Neural progenitor cell (in vitro differentiated cells): Measurements from ENCODE around the gene LTB. TPM values are rescaled to one million over a fixed set of nuclear protein-coding genes. Genes with fewer than 3 reads are reported as not detected.
A peak's percentile ranks its signal among the peaks of the same experiment; 100 is the strongest.

Experiments used
- DNase-seq: peaks from one replicate; pipeline ENCODE4 v3.0.0-alpha.2; 2016; ENCODE audit warnings: low spot score
- H2AFZ ChIP-seq: fragments of 200-600 bp; sonication (generic); replicated peaks from 2 replicates; pipeline ENCODE4 v1.6.1; 2016; ENCODE audit warnings: antibody characterized with exemption
- H3F3A ChIP-seq: fragments of 200-600 bp; sonication (generic); 2 replicates; pipeline ENCODE4 v1.6.1; 2016; ENCODE audit warnings: antibody characterized with exemption, low read depth
- H3K27ac ChIP-seq: fragments of 200-600 bp; sonication (generic); 2 replicates; pipeline ENCODE4 v1.5.1; 2016; ENCODE audit warnings: mild to moderate bottlenecking
- H3K27me3 ChIP-seq: fragments of 200-600 bp; sonication (generic); 2 replicates; pipeline ENCODE4 v1.6.1; 2016; ENCODE audit warnings: mild to moderate bottlenecking, moderate library complexity
- H3K36me3 ChIP-seq: fragments of 200-600 bp; sonication (generic); 2 replicates; pipeline ENCODE4 v1.5.1; 2016
- H3K4me1 ChIP-seq: fragments of 200-600 bp; sonication (generic); 2 replicates; pipeline ENCODE4 v1.6.1; 2016; ENCODE audit warnings: mixed run types
- H3K4me2 ChIP-seq: fragments of 200-600 bp; sonication (generic); 2 replicates; pipeline ENCODE4 v1.6.1; 2016
- H3K4me3 ChIP-seq: fragments of 200-600 bp; sonication (generic); 2 replicates; pipeline ENCODE4 v1.5.1; 2016
- H3K79me2 ChIP-seq: fragments of 200-600 bp; sonication (generic); 2 replicates; pipeline ENCODE4 v1.6.1; 2016; ENCODE audit warnings: low read depth
- H3K9ac ChIP-seq: fragments of 200-600 bp; sonication (generic); 2 replicates; pipeline ENCODE4 v1.6.1; 2016
- H3K9me3 ChIP-seq: fragments of 200-600 bp; sonication (generic); 2 replicates; pipeline ENCODE4 v1.5.1; 2016; ENCODE audit warnings: low read depth
- H4K20me1 ChIP-seq: fragments of 200-600 bp; sonication (generic); 2 replicates; pipeline ENCODE4 v1.6.1; 2016; ENCODE audit warnings: low read depth
- H3K27ac Mint-ChIP-seq: 3 replicates; pipeline ENCODE4 v1.8.0; 2021; ENCODE audit warnings: mixed read lengths
- H3K27me3 Mint-ChIP-seq: 2 replicates; pipeline ENCODE4 v1.8.0; 2022; ENCODE audit warnings: low read depth, mild to moderate bottlenecking, inconsistent platforms, moderate library complexity, mixed read lengths; ENCODE audit not compliant: insufficient read depth
- H3K36me3 Mint-ChIP-seq: 3 replicates; pipeline ENCODE4 v1.8.0; 2021; ENCODE audit warnings: mixed read lengths
- H3K4me1 Mint-ChIP-seq: 3 replicates; pipeline ENCODE4 v1.8.0; 2021; ENCODE audit warnings: mixed read lengths
- H3K4me3 Mint-ChIP-seq: 3 replicates; pipeline ENCODE4 v1.8.0; 2021; ENCODE audit warnings: mild to moderate bottlenecking, moderate library complexity, mixed read lengths
- H3K9me3 Mint-ChIP-seq: 3 replicates; pipeline ENCODE4 v1.8.0; 2020; ENCODE audit warnings: mixed read lengths
- CTCF ChIP-seq: fragments of 200-600 bp; sonication (generic); IDR thresholded peaks from 2 replicates; pipeline ENCODE4 v1.5.1; 2017; ENCODE audit warnings: antibody characterized with exemption, mild to moderate bottlenecking
- EZH2 ChIP-seq: fragments of 200-600 bp; sonication (generic); IDR thresholded peaks from 2 replicates; pipeline ENCODE4 v1.6.1; 2017; ENCODE audit warnings: antibody characterized with exemption, mild to moderate bottlenecking, moderate library complexity
- EZH2phosphoT487 ChIP-seq: fragments of 200-600 bp; sonication (generic); IDR thresholded peaks from 2 replicates; pipeline ENCODE4 v1.6.1; 2017; ENCODE audit warnings: antibody characterized with exemption
- total RNA-seq: library from RNA; depleted of rRNA; stranded (reverse); fragments of >200 nt; gene quantifications from 2 replicates; pipeline ENCODE4 v1.2.3, GENCODE V29; 2015; ENCODE audit warnings: low replicate concordance

LTB gene
- total RNA-seq, 1 donor from 2014 or later = not detected

- peaks cover 11% of the 10 kb centered on the region for H3K4me1 ChIP-seq
- peaks cover 91% of the 10 kb centered on the region for H4K20me1 ChIP-seq
- no peak for TF ChIP-seq CTCF
- no peak overlapping the region for H3K27ac Mint-ChIP-seq
- no peak overlapping the region for H3K4me3 ChIP-seq
- peaks cover 55% of the 10 kb centered on the region for H3F3A ChIP-seq
- H3K36me3 Mint-ChIP-seq = peaks cover 72% of the 10 kb centered on the region
- no peak overlapping the region for H2AFZ ChIP-seq
- DNase-seq = no peak
- peaks cover 39% of the 10 kb centered on the region for H3K36me3 ChIP-seq
- peaks cover 10% of the 10 kb centered on the region for H3K4me1 Mint-ChIP-seq
- H3K27ac ChIP-seq = no peak overlapping the region
- no peaks in the 10 kb centered on the region for H3K27me3 ChIP-seq
- H3K4me2 ChIP-seq = no peak overlapping the region
- no peak overlapping the region for H3K9ac ChIP-seq
- H3K4me3 Mint-ChIP-seq = no peak overlapping the region
- H3K27me3 Mint-ChIP-seq = peaks cover 13% of the 10 kb centered on the region
- no peaks in the 10 kb centered on the region for H3K9me3 ChIP-seq
- H3K79me2 ChIP-seq = peaks cover 82% of the 10 kb centered on the region
- no peaks in the 10 kb centered on the region for H3K9me3 Mint-ChIP-seq
These were observed 44.7 kb upstream of the LTB start for GRCh38 chr6:31626952-31627351.

GRCh38 chr6:31624070-31624469, 41.8 kb upstream of the LTB start:
- peaks cover 89% of the 10 kb centered on the region for H3K79me2 ChIP-seq
- H4K20me1 ChIP-seq = peaks cover 66% of the 10 kb centered on the region
- TF ChIP-seq CTCF = no peak
- no peak for TF ChIP-seq EZH2phosphoT487
- TF ChIP-seq EZH2 = no peak
- peaks cover 53% of the 10 kb centered on the region for H3K36me3 Mint-ChIP-seq
- H3K9ac ChIP-seq = no peak overlapping the region
- no peaks in the 10 kb centered on the region for H3K9me3 ChIP-seq
- H3K27me3 ChIP-seq = no peaks in the 10 kb centered on the region
- peaks cover 7% of the 10 kb centered on the region for H3K27me3 Mint-ChIP-seq
- no peaks in the 10 kb centered on the region for H3K9me3 Mint-ChIP-seq
- peaks cover 59% of the 10 kb centered on the region for H3F3A ChIP-seq
- H3K4me3 Mint-ChIP-seq = peak overlapping the region; percentile 14
- H3K4me1 ChIP-seq = peaks cover 11% of the 10 kb centered on the region
- H3K4me1 Mint-ChIP-seq = peaks cover 18% of the 10 kb centered on the region
- H2AFZ ChIP-seq = no peak overlapping the region
- no peak overlapping the region for H3K27ac ChIP-seq
- no peak overlapping the region for H3K4me3 ChIP-seq
- DNase-seq = no peak
- no peak overlapping the region for H3K4me2 ChIP-seq
- H3K27ac Mint-ChIP-seq = no peak overlapping the region
- H3K36me3 ChIP-seq = peaks cover 37% of the 10 kb centered on the region

- Mint-ChIP-seq H3K27ac (peak overlapping the region; percentile 38), H3K27me3 (peaks cover 6% of the 10 kb centered on the region), H3K4me1 (peaks cover 18% of the 10 kb centered on the region), H3K9me3 (no peaks in the 10 kb centered on the region), H3K4me3 (peak overlapping the region; percentile 91), H3K36me3 (peaks cover 43% of the 10 kb centered on the region)
- TF ChIP-seq CTCF (no peak), EZH2 (no peak), EZH2phosphoT487 (no peak)
- H3K4me1 ChIP-seq = peaks cover 11% of the 10 kb centered on the region
- H3K4me2 ChIP-seq = peak overlapping the region; percentile 93
- peak overlapping the region; percentile 89 for H3K4me3 ChIP-seq
- H4K20me1 ChIP-seq = peaks cover 54% of the 10 kb centered on the region
- H3K9me3 ChIP-seq = no peaks in the 10 kb centered on the region
- no peak for DNase-seq
- peaks cover 32% of the 10 kb centered on the region for H3K36me3 ChIP-seq
- peaks cover 62% of the 10 kb centered on the region for H3F3A ChIP-seq
- H2AFZ ChIP-seq = no peak overlapping the region
- peak overlapping the region; percentile 97 for H3K9ac ChIP-seq
- peaks cover 76% of the 10 kb centered on the region for H3K79me2 ChIP-seq
- peak overlapping the region; percentile 6 for H3K27ac ChIP-seq
- H3K27me3 ChIP-seq = no peaks in the 10 kb centered on the region
These were observed 40.5 kb upstream of the LTB start for GRCh38 chr6:31622684-31623091.
